GM12878 (cell line): ENCODE measurements around the gene LTN1. TPM values are rescaled to one million over a fixed set of nuclear protein-coding genes. Genes with fewer than 3 reads are reported as not detected.

Experiments used
- ATAC-seq: fragments of 200-7000 bp; cut with Tn5 transposase; 3 replicates; pipeline ENCODE4 v1.9.1; 2020; ENCODE audit warnings: mild to moderate bottlenecking, moderate library complexity
- BruUV-seq: library from RNA; stranded (reverse); fragments of 400-500 nt; replicated peaks from 2 replicates; lab custom pipeline; 2021; lab: Mats Ljungman, UMichigan
- CTCF ChIA-PET: fragments of 300-600 bp; sonication (Branson Sonifier 250); formaldehyde crosslinking; extraction: SDS; loops from one replicate; lab custom pipeline; 2021; ENCODE audit warnings: inconsistent platforms; lab: Yijun Ruan, JAX
- POLR2A ChIA-PET: fragments of 350-600 bp; formaldehyde crosslinking; extraction: SDS; loops from one replicate; lab custom pipeline; 2021; ENCODE audit warnings: inconsistent platforms; lab: Charles Lee
- RAD21 ChIA-PET: fragments of 300-600 bp; sonication (Branson Sonifier 250); formaldehyde crosslinking; loops from one replicate; lab custom pipeline; 2023; ENCODE audit warnings: antibody characterized with exemption; ENCODE audit not compliant: unreplicated experiment; lab: Charles Lee
- SMC1A ChIA-PET: fragments of 300-600 bp; sonication (Branson Sonifier 250); formaldehyde crosslinking; loops from one replicate; lab custom pipeline; 2023; ENCODE audit not compliant: unreplicated experiment, uncharacterized antibody; lab: Charles Lee
- DNase-seq: peaks from one replicate; pipeline ENCODE4 v3.0.0-alpha.2; 2011; ENCODE audit warnings: low read depth, low spot score
- FAIRE-seq: peaks from 3 replicates; lab custom pipeline; 2011; peaks lifted over from hg19 to GRCh38; lab: Jason Lieb, UNC
- H2AFZ ChIP-seq: 2 replicates; pipeline ENCODE4 v1.6.0; 2011; ENCODE audit warnings: low read depth, low read length, control low read depth; ENCODE audit not compliant: control insufficient read depth
- H3K27ac ChIP-seq: 2 replicates; pipeline ENCODE4 v1.5.1; 2011; ENCODE audit warnings: control low read depth; ENCODE audit not compliant: control insufficient read depth, insufficient read depth
- H3K27me3 ChIP-seq, 2 experiments: replicated peaks in 1 of 2; 2 replicates each; pipeline versions ENCODE4 v1.6.0 to v1.6.1; 2011; ENCODE audit warnings: low read length in 1 of 2; ENCODE audit not compliant: control insufficient read depth in 2 of 2, insufficient read depth in 2 of 2
- H3K36me3 ChIP-seq, 2 experiments: 2 replicates each; pipeline ENCODE4 v1.5.1; 2011; ENCODE audit warnings: low read length in 1 of 2; ENCODE audit not compliant: control insufficient read depth in 2 of 2, insufficient read depth in 2 of 2
- H3K4me1 ChIP-seq: 2 replicates; pipeline ENCODE4 v1.6.1; 2011; ENCODE audit warnings: mild to moderate bottlenecking, low read length, moderate library complexity, mixed read lengths; ENCODE audit not compliant: control insufficient read depth, insufficient read depth
- H3K4me2 ChIP-seq: 2 replicates; pipeline ENCODE4 v1.6.0; 2011; ENCODE audit warnings: control low read depth; ENCODE audit not compliant: control insufficient read depth, insufficient read depth
- H3K4me3 ChIP-seq: fragments of 200-600 bp; sonication (generic); 2 replicates; pipeline ENCODE4 v1.5.1; 2016
- H3K79me2 ChIP-seq: 2 replicates; pipeline ENCODE4 v1.6.0; 2011; ENCODE audit warnings: low read length; ENCODE audit not compliant: control insufficient read depth, insufficient read depth
- H3K9ac ChIP-seq: 2 replicates; pipeline ENCODE4 v1.8.0; 2011; ENCODE audit warnings: low read length, control low read depth, mixed read lengths; ENCODE audit not compliant: control insufficient read depth, insufficient read depth
- H3K9me3 ChIP-seq: replicated peaks from 3 replicates; pipeline ENCODE4 v1.5.1; 2011; ENCODE audit warnings: mild to moderate bottlenecking, low read length; ENCODE audit not compliant: control insufficient read depth, insufficient read depth
- H4K20me1 ChIP-seq: 2 replicates; pipeline ENCODE4 v1.6.0; 2011; ENCODE audit not compliant: control insufficient read depth, insufficient read depth
- BACH1 ChIP-seq: fragments of 450-650 bp; IDR thresholded peaks from 2 replicates; pipeline ENCODE4 v1.6.1; 2017; ENCODE audit warnings: mild to moderate bottlenecking, borderline replicate concordance
- IKZF2 ChIP-seq, 2 experiments: fragments of 450-650 bp; IDR thresholded peaks; 2 replicates each; pipeline ENCODE4 v1.6.1; 2017; ENCODE audit warnings: mild to moderate bottlenecking in 2 of 2, moderate library complexity in 2 of 2
- KDM1A ChIP-seq: fragments of 200-600 bp; sonication (generic); IDR thresholded peaks from 2 replicates; pipeline ENCODE4 v1.6.1; 2016; ENCODE audit warnings: borderline replicate concordance
- NR2C2 ChIP-seq: IDR thresholded peaks from 2 replicates; pipeline ENCODE4 v1.6.1; 2011; ENCODE audit warnings: borderline replicate concordance, low read depth; ENCODE audit not compliant: control insufficient read depth, insufficient read length
- PRDM15 ChIP-seq: fragments of 450-650 bp; formaldehyde crosslinking; IDR thresholded peaks from 2 replicates; pipeline ENCODE4 v1.4.0; 2020; ENCODE audit warnings: mild to moderate bottlenecking, moderate library complexity
- RB1 ChIP-seq: fragments of 450-650 bp; formaldehyde crosslinking; IDR thresholded peaks from 2 replicates; pipeline ENCODE4 v1.6.1; 2017; ENCODE audit warnings: mild to moderate bottlenecking, borderline replicate concordance
- RFX5 ChIP-seq: IDR thresholded peaks from 2 replicates; pipeline ENCODE4 v1.6.1; 2011; ENCODE audit warnings: low read depth, low read length, improper control_type of control experiment
- STAT1 ChIP-seq: fragments of 450-650 bp; conservative IDR thresholded peaks from 2 replicates; pipeline ENCODE4 v1.6.1; 2014; ENCODE audit warnings: antibody characterized with exemption, mild to moderate bottlenecking
- ZNF274 ChIP-seq: IDR thresholded peaks from one replicate; pipeline ENCODE4 v1.8.0; 2011; ENCODE audit not compliant: insufficient read length, insufficient read depth
- WGBS: methylation state at CpG from one replicate; pipeline ENCODE4 v1.1.6; 2016; ENCODE audit warnings: low lambda C conversion rate; ENCODE audit not compliant: insufficient replicate concordance, insufficient coverage; ENCODE audit errors: missing lambda C conversion rate; 5-methylcytosine and 5-hydroxymethylcytosine counted together
- in situ Hi-C: fragments of 300-500 bp; cut with MboI; formaldehyde crosslinking; loops from 9 replicates; pipeline ENCODE4 v1.14.3; 2018; ENCODE audit warnings: mixed read lengths
- intact Hi-C: fragments of 100-400 bp; cut with micrococcal nuclease; formaldehyde crosslinking; loops from one replicate; pipeline ENCODE4 v1.14.2; 2022; ENCODE audit not compliant: unreplicated experiment
- polyA plus RNA-seq, 11 experiments: library from polyadenylated mRNA; depleted of rRNA in 4 of 11; unstranded in 6 of 11; stranded (reverse) in 5 of 11; fragments of >200 nt; fragmentation: Nextera tagmentation in 4 of 11; fragmentation: Illumina TruSeq in 1 of 11; extraction: Ambion mirVana in 4 of 11; extraction: Trizol in 1 of 11; gene quantifications; 1 replicate in 1 of 11; 2 replicates in 10 of 11; pipeline versions ENCODE4 v1.2.1 to v1.2.3, GENCODE V29; 2011 to 2016; ENCODE audit warnings: inconsistent platforms in 2 of 11, missing spikeins in 2 of 11, low read depth in 1 of 11
- total RNA-seq, 4 experiments: library from RNA; depleted of rRNA in 3 of 4; stranded (reverse); fragments of >200 nt in 3 of 4; fragmentation: Illumina TruSeq in 1 of 4; extraction: Trizol in 1 of 4; gene quantifications; 2 replicates each; pipeline versions ENCODE4 v1.2.1 to v1.2.3, GENCODE V29; 2013 to 2021

The LTN1 gene
- total and polyA plus RNA-seq, 10 of the 15 experiments (the other 5 are each of a cell fraction or from before 2014, with no cell fraction given), result 3.5 to 17.3 (median 12.3) TPM

GRCh38 chr21:28900481-28900880 is 92.2 kb downstream of the LTN1 start (continued):
- no peak for TF ChIP-seq PRDM15 (CRISPR knock-in tag)
- no peak for TF ChIP-seq NR2C2

- FAIRE-seq, result no peak
- no peak for ATAC-seq
- no peak overlapping the region for H3K9ac ChIP-seq
- no peak overlapping the region for H3K27ac ChIP-seq
- no peak overlapping the region for H3K4me2 ChIP-seq
- ChIA-PET RAD21 (no interaction called here), POLR2A (no interaction called here), CTCF (no interaction called here), SMC1A (no interaction called here)
- DNase-seq, result no peak
- no peaks in the 10 kb centered on the region for H3K9me3 ChIP-seq
- H3K27me3 ChIP-seq, result no peaks in the 10 kb centered on the region
- H3K4me1 ChIP-seq, result no peaks in the 10 kb centered on the region
- BruUV-seq, result no TSS peak
- intact Hi-C loops (no loop called here), in situ Hi-C loops (no loop called here)
- H3K4me3 ChIP-seq, result no peak overlapping the region
- WGBS, result 77% methylated on average over 5 of the region's 5 CpGs
- no peaks in the 10 kb centered on the region for H4K20me1 ChIP-seq
- no peaks in the 10 kb centered on the region for H3K79me2 ChIP-seq
- H3K36me3 ChIP-seq, result no peaks in the 10 kb centered on the region
- TF ChIP-seq ZNF274 (no peak), RB1 (no peak), STAT1 (no peak), IKZF2 (IDR thresholded peaks at IDR 0.05) (no peak), BACH1 (no peak), RFX5 (no peak), KDM1A (no peak)
- no peak overlapping the region for H2AFZ ChIP-seq
Observed at GRCh38 chr21:28899744-28900143, 92.9 kb downstream of the LTN1 start.
